ENCODE measurements around the gene DCP1A.
"Not testable (repeated sequence)": the region's sequence is repeated elsewhere in the genome, so short reads cannot be mapped to it uniquely, and the experiment has no call there.

The DCP1A gene

GRCh38 chr3:53253707-53254508, 93.4 kb downstream of the DCP1A start:
- ChIA-PET CTCF (interaction anchor here (0.9 to 1.4 kb wide), 4 partner anchors 10 to 58 kb away, joined by 3 read pairs; no protein-coding TSS in a partner anchor), POLR2A (interaction anchor here (0.7 to 1.2 kb wide), 2 partner anchors 10 to 161 kb away, joined by 3 read pairs; no protein-coding TSS in a partner anchor)
- no peak for DNase-seq (ENCODE audit: extremely low spot score)
- TF ChIP-seq, protein P1, sequence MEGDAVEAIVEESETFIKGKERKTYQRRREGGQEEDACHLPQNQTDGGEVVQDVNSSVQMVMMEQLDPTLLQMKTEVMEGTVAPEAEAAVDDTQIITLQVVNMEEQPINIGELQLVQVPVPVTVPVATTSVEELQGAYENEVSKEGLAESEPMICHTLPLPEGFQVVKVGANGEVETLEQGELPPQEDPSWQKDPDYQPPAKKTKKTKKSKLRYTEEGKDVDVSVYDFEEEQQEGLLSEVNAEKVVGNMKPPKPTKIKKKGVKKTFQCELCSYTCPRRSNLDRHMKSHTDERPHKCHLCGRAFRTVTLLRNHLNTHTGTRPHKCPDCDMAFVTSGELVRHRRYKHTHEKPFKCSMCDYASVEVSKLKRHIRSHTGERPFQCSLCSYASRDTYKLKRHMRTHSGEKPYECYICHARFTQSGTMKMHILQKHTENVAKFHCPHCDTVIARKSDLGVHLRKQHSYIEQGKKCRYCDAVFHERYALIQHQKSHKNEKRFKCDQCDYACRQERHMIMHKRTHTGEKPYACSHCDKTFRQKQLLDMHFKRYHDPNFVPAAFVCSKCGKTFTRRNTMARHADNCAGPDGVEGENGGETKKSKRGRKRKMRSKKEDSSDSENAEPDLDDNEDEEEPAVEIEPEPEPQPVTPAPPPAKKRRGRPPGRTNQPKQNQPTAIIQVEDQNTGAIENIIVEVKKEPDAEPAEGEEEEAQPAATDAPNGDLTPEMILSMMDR (IDR thresholded peaks at IDR 0.05; ENCODE audit: control extremely low read depth, extremely low read depth, low read depth, missing control alignments), result no peak

GRCh38 chr3:53252947-53253322, 94.4 kb downstream of the DCP1A start:
- POLR2A ChIA-PET, result interaction anchor here (0.7 kb wide), 1 partner anchor 160 kb away, joined by 3 read pairs; no protein-coding TSS in a partner anchor

DNA sequence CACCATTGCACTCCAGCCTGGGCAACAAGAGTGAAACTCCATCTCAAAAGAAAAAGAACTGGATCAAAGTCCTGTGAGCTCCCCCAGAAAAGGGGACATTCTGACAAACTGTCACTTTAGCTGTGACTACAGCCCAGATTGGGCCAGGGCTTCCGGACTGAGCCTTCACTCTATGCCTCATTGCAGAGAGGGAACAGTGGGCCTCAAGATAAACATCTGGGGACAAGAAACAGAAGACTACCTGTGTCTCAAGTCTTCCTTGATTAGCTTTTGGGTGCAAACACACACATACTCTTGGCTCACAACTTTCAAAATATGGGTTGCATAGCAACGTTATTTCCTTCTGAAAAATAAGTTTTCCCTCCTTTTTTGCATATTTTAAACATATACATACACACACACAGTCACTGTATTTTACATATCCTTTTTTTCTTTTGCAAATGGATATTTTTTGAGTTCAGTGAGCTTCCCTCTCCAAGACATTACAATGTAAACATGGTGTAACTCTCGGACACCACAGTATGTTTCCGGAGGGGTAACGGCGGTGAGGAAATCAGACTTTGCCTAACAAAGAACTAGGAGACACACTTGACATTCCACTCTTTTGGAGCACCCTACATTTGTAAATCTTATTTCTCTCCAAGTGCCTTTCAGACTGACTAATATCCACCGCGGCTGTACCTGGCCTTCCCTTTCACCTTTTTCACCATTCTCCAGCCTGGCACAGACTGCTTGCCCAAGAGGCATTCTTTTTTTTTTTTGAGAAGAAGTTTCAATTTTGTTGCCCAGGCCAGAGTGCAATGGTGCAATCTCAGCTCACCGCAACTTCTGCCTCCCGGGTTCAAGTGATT, 95.0 kb downstream of the DCP1A start:
- TF ChIP-seq, protein P1 (IDR thresholded peaks at IDR 0.05; ENCODE audit: control extremely low read depth, extremely low read depth, low read depth, missing control alignments), result no peak
- POLR2A ChIA-PET, result interaction anchor here (0.5 kb wide), 2 partner anchors 38 to 287 kb away, joined by 3 to 9 read pairs; no protein-coding TSS in a partner anchor
- DNase-seq (ENCODE audit: extremely low spot score), result no peak
- CTCF ChIA-PET, result interaction anchor here (0.8 to 1.6 kb wide), 5 partner anchors 19 to 118 kb away, joined by 3 to 4 read pairs (median 3); no protein-coding TSS in a partner anchor

More at GRCh38 chr3:53252947-53253322, 94.4 kb downstream of the DCP1A start:
- not testable (repeated sequence) for DNase-seq (ENCODE audit: extremely low spot score)
- CTCF ChIA-PET, result interaction anchor here (1.0 to 1.4 kb wide), 3 partner anchors 11 to 59 kb away, joined by 3 read pairs; no protein-coding TSS in a partner anchor

- no peak for DNase-seq (ENCODE audit: extremely low spot score)
- TF ChIP-seq, protein P1 (IDR thresholded peaks at IDR 0.05; ENCODE audit: control extremely low read depth, extremely low read depth, low read depth, missing control alignments), result no peak
- ChIA-PET POLR2A (no interaction called here), CTCF (interaction anchor here (0.8 to 1.6 kb wide), 3 partner anchors 18 to 117 kb away, joined by 3 read pairs; no protein-coding TSS in a partner anchor)
Observed at GRCh38 chr3:53250881-53251605, 96.3 kb downstream of the DCP1A start.

DNA sequence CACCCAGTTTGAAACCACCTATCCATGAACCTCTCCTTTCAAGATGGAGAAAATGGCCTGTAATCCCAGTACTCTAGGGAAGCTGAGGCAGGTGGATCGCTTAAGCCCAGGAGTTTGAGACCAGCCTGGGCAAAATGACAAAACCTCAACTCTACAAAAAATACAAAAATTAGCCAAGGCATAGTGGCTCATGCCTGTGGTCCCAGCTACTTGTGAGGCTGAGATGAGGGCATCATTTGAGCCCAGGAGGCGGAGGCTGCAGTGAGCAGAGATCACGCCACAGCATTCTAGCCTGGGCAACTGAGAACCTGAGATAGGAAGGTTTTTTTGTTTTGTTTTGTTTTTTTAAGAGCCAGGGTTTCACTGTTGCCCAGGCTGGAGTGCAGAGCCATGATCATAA, 96.9 kb downstream of the DCP1A start:
- no peak for DNase-seq (ENCODE audit: extremely low spot score)
- ChIA-PET CTCF (interaction anchor here (1.0 kb wide), 1 partner anchor 17 kb away, joined by 3 read pairs; no protein-coding TSS in a partner anchor), POLR2A (no interaction called here)
- TF ChIP-seq, protein P1 (IDR thresholded peaks at IDR 0.05; ENCODE audit: control extremely low read depth, extremely low read depth, low read depth, missing control alignments), result no peak

DNA sequence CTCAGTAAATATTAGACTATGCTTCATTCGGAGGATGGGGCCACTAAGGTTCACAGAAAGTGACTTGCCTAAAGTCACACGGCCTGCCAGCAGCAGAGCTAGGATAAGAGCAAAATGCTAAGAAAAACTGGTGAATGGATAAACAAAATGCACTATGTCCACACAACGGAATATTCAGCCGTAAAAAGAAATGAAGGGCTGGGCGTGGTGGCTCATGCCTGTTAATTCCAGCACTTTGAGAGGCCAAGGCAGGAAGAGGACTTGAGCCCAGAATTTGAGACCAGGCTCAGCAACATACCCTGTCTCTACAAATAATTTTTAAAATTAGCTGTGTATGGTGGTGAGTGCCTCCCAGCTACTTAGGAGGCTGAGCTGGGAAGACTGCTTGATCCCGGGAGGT, 99.2 kb downstream of the DCP1A start:
- ChIA-PET POLR2A (no interaction called here), CTCF (interaction anchor here (1.3 to 4.6 kb wide), 3 partner anchors 12 to 130 kb away, joined by 3 to 13 read pairs (median 4); no protein-coding TSS in a partner anchor)
- no peak for DNase-seq (ENCODE audit: extremely low spot score)
- TF ChIP-seq, protein P1 (IDR thresholded peaks at IDR 0.05; ENCODE audit: control extremely low read depth, extremely low read depth, low read depth, missing control alignments), result no peak
